K562 (cell line): ENCODE measurements around the gene DHRS13. TPM values are rescaled to one million over a fixed set of nuclear protein-coding genes. Genes with fewer than 3 reads are reported as not detected.
A peak's percentile ranks its signal among the peaks of the same experiment; 100 is the strongest.

Source experiments
- CBX3 ChIP-seq, 2 experiments: IDR thresholded peaks; 1 replicate in 1 of 2; 2 replicates in 1 of 2; pipeline ENCODE4 v1.6.1; 2012; ENCODE audit warnings: inconsistent platforms in 2 of 2, low read length in 2 of 2, borderline replicate concordance in 1 of 2, control low read depth in 1 of 2
- CHD1 ChIP-seq: fragments of 200-600 bp; sonication (generic); IDR thresholded peaks from one replicate; pipeline ENCODE4 v1.6.1; 2012; ENCODE audit warnings: mild to moderate bottlenecking, moderate library complexity, low read length, inconsistent platforms
- NFATC3 ChIP-seq: fragments of 450-650 bp; IDR thresholded peaks from 2 replicates; pipeline ENCODE4 v1.6.1; 2017; ENCODE audit warnings: mild to moderate bottlenecking
- OTX1 ChIP-seq: fragments of 450-650 bp; formaldehyde crosslinking; IDR thresholded peaks from 2 replicates; pipeline ENCODE4 v1.4.0; 2022; ENCODE audit warnings: mild to moderate bottlenecking
- POLR2AphosphoS5 ChIP-seq: IDR thresholded peaks from 2 replicates; pipeline ENCODE4 v1.6.1; 2011; ENCODE audit warnings: mild to moderate bottlenecking, low read depth, low read length, moderate library complexity; ENCODE audit not compliant: control insufficient read depth, insufficient read depth
- SNAPC5 ChIP-seq: fragments of 250-450 bp; sonication (Bioruptor Pico); IDR thresholded peaks from 2 replicates; pipeline ENCODE4 v1.8.0; 2021; ENCODE audit warnings: moderate library complexity, mild to moderate bottlenecking, inconsistent platforms
- THAP12 ChIP-seq: fragments of 250-450 bp; sonication (Bioruptor Pico); IDR thresholded peaks from 2 replicates; pipeline ENCODE4 v1.9.0; 2021; ENCODE audit warnings: mild to moderate bottlenecking, inconsistent platforms
- ZBED1 ChIP-seq: IDR thresholded peaks from 2 replicates; pipeline ENCODE4 v1.6.1; 2014
- ZBTB11 ChIP-seq, 3 experiments: fragments of 200-800 bp in 1 of 3; fragments of 250-450 bp in 1 of 3; fragments of 450-650 bp in 1 of 3; sonication (Bioruptor Pico) in 1 of 3; sonication (Bioruptor generic) in 1 of 3; formaldehyde crosslinking in 1 of 3; IDR thresholded peaks; 2 replicates each; pipeline versions ENCODE4 v1.6.1 to v1.8.0; 2016 to 2022; ENCODE audit warnings: mild to moderate bottlenecking in 2 of 3, missing genetic modification characterization in 2 of 3, missing compliant biosample characterization in 1 of 3, moderate library complexity in 1 of 3
- ZBTB43 ChIP-seq: sonication (generic); formaldehyde crosslinking; IDR thresholded peaks from 2 replicates; pipeline ENCODE4 v1.8.0; 2023; ENCODE audit warnings: mild to moderate bottlenecking, missing genetic modification reagents
- ZNF263 ChIP-seq: sonication (generic); formaldehyde crosslinking; IDR thresholded peaks from 2 replicates; pipeline ENCODE4 v1.8.0; 2022; ENCODE audit warnings: mild to moderate bottlenecking, missing genetic modification reagents, borderline replicate concordance
- ZNF518B ChIP-seq: fragments of 250-450 bp; sonication (Bioruptor Pico); IDR thresholded peaks from 2 replicates; pipeline ENCODE4 v1.5.0; 2021; ENCODE audit warnings: mild to moderate bottlenecking, moderate library complexity
- ZNF655 ChIP-seq: fragments of 250-450 bp; sonication (Bioruptor Pico); IDR thresholded peaks from 2 replicates; pipeline ENCODE4 v1.5.0; 2021
- polyA plus RNA-seq, 8 experiments: library from polyadenylated mRNA; depleted of rRNA in 4 of 8; stranded (reverse) in 5 of 8; unstranded in 3 of 8; fragments of >200 nt; fragmentation: Nextera tagmentation in 2 of 8; fragmentation: Illumina TruSeq in 1 of 8; extraction: Ambion mirVana in 2 of 8; extraction: Trizol in 1 of 8; gene quantifications; 2 replicates each; pipeline versions ENCODE4 v1.2.1 to v1.2.3, GENCODE V29; 2011 to 2014; ENCODE audit warnings: inconsistent platforms in 1 of 8, missing spikeins in 1 of 8
- total RNA-seq, 7 experiments: library from RNA; depleted of rRNA in 6 of 7; stranded (reverse); fragments of >200 nt in 6 of 7; fragmentation: Illumina TruSeq in 2 of 7; extraction: Trizol in 2 of 7; gene quantifications; 2 replicates each; pipeline versions ENCODE4 v1.2.1 to v1.2.3, GENCODE V29; 2011 to 2021; ENCODE audit warnings: low replicate concordance in 1 of 7

Gene DHRS13
- total and polyA plus RNA-seq, 9 of the 15 experiments (the other 6 are each of a cell fraction or from before 2014, with no cell fraction given) = 0.32 to 52.3 (median 34.3) TPM; not detected in 1

GRCh38 chr17:28861393-28862203 is 41.3 kb downstream of the DHRS13 start (continued):
- peak; percentile 56; the same call in 1 of the 2 replicates for TF ChIP-seq ZNF263 (CRISPR knock-in tag)
- TF ChIP-seq ZBTB43 (CRISPR knock-in tag) = no peak
- 0 out of 2 replicates have a peak, but pooled peaks have one; percentile 76 for TF ChIP-seq ZBED1
- peak in 1 of 3 experiments; percentile 37; a peak in 1 of 6 replicates for TF ChIP-seq ZBTB11 (CRISPR knock-in tag; IDR thresholded peaks at IDR 0.05)
- peak; percentile 86 for TF ChIP-seq POLR2AphosphoS5
- no peak for TF ChIP-seq SNAPC5 (CRISPR knock-in tag)
- no peak for TF ChIP-seq OTX1
- TF ChIP-seq THAP12 = 0 out of 2 replicates have a peak, but pooled peaks have one; percentile 47
- TF ChIP-seq ZNF518B (CRISPR knock-in tag) = no peak
- no peak for TF ChIP-seq CHD1
- TF ChIP-seq CBX3 (IDR thresholded peaks at IDR 0.05; ENCODE audit: borderline replicate concordance in 1 of 2, low read length in 2 of 2) = peak in 1 of 2 experiments; percentile 19; a peak in 1 of 3 replicates
- TF ChIP-seq ZNF655 (CRISPR knock-in tag) = no peak
- no peak for TF ChIP-seq NFATC3
